Measurements from ENCODE around the gene PARD3B. TPM values are rescaled to one million over a fixed set of nuclear protein-coding genes. Genes with fewer than 3 reads are reported as not detected.
A peak's percentile ranks its signal among the peaks of the same experiment; 100 is the strongest.

The PARD3B gene
- total RNA-seq, 1 donor from 2014 or later = 8.4 TPM

- DNase-seq (ENCODE audit: low read depth, low spot score) = no peak
These were observed 347.4 kb downstream of the PARD3B start for GRCh38 chr2:204892506-204893255.

- DNase-seq (ENCODE audit: low read depth, low spot score) = no peak
These were observed 350.9 kb downstream of the PARD3B start for GRCh38 chr2:204896146-204896545.

- no peak for DNase-seq (ENCODE audit: low read depth, low spot score)
These were observed 352.3 kb downstream of the PARD3B start for GRCh38 chr2:204897561-204897960.

GRCh38 chr2:204898928-204899640 is 353.8 kb downstream of the PARD3B start:
- DNase-seq (ENCODE audit: low read depth, low spot score) = no peak

GRCh38 chr2:204899983-204900382 is 354.7 kb downstream of the PARD3B start:
- no peak for DNase-seq (ENCODE audit: low read depth, low spot score)

GRCh38 chr2:204900487-204900886 is 355.2 kb downstream of the PARD3B start:
- DNase-seq (ENCODE audit: low read depth, low spot score) = peak; percentile 17

- DNase-seq (ENCODE audit: low read depth, low spot score) = no peak
These were observed 355.6 kb downstream of the PARD3B start for GRCh38 chr2:204900910-204901309.

- DNase-seq (ENCODE audit: low read depth, low spot score) = no peak
These were observed 356.3 kb downstream of the PARD3B start for GRCh38 chr2:204901591-204901990.

GRCh38 chr2:204909791-204910190 is 364.5 kb downstream of the PARD3B start:
- no peak for DNase-seq (ENCODE audit: low read depth, low spot score)

- DNase-seq (ENCODE audit: low read depth, low spot score) = no peak
These were observed 368.0 kb downstream of the PARD3B start for GRCh38 chr2:204913312-204913711.

- no peak for DNase-seq (ENCODE audit: low read depth, low spot score)
These were observed 368.7 kb downstream of the PARD3B start for GRCh38 chr2:204913854-204914464.

GRCh38 chr2:204914708-204915107 is 369.4 kb downstream of the PARD3B start:
- DNase-seq (ENCODE audit: low read depth, low spot score) = no peak

GRCh38 chr2:204917089-204917701 is 371.9 kb downstream of the PARD3B start:
- DNase-seq (ENCODE audit: low read depth, low spot score) = no peak

GRCh38 chr2:204920776-204921175 is 375.5 kb downstream of the PARD3B start:
- no peak for DNase-seq (ENCODE audit: low read depth, low spot score)

GRCh38 chr2:204923957-204924356 is 378.7 kb downstream of the PARD3B start:
- no peak for DNase-seq (ENCODE audit: low read depth, low spot score)

GRCh38 chr2:204931562-204931961 is 386.3 kb downstream of the PARD3B start:
- DNase-seq (ENCODE audit: low read depth, low spot score) = no peak

GRCh38 chr2:204933735-204934374 is 388.6 kb downstream of the PARD3B start:
- no peak for DNase-seq (ENCODE audit: low read depth, low spot score)

- DNase-seq (ENCODE audit: low read depth, low spot score) = no peak
These were observed 399.7 kb downstream of the PARD3B start for GRCh38 chr2:204944927-204945326.

- DNase-seq (ENCODE audit: low read depth, low spot score) = no peak
These were observed 400.1 kb downstream of the PARD3B start for GRCh38 chr2:204945376-204945775.

GRCh38 chr2:204946892-204947291 is 401.6 kb downstream of the PARD3B start:
- DNase-seq (ENCODE audit: low read depth, low spot score) = no peak

GRCh38 chr2:204947405-204947804 is 402.1 kb downstream of the PARD3B start:
- DNase-seq (ENCODE audit: low read depth, low spot score) = no peak
